Pancreas (tissue), 10 donors: ENCODE results near the gene SNED1. TPM values are rescaled to one million over a fixed set of nuclear protein-coding genes. Genes with fewer than 3 reads are reported as not detected.

Experiments
- ATAC-seq, 4 donors: fragments of 200-7000 bp; cut with Tn5 transposase; one replicate each; pipeline versions ENCODE4 v1.8.0 to v1.9.1; 2020; ENCODE audit warnings: mild to moderate bottlenecking in 4 of 4, moderate library complexity in 4 of 4
- DNase-seq, 6 donors: peaks; one replicate each; pipeline ENCODE4 v3.0.0-alpha.2; 2020
- FAIRE-seq: peaks from 2 replicates; lab custom pipeline; 2012; peaks lifted over from hg19 to GRCh38; lab: Jason Lieb, UNC
- H3K27ac ChIP-seq, 4 donors: fragments of 200-600 bp; sonication (generic); 1 replicate in 3 of 4; 2 replicates in 1 of 4; pipeline versions ENCODE4 v1.5.0 to v1.8.0; 2020
- H3K27me3 ChIP-seq, 4 donors: fragments of 200-600 bp; one replicate each; pipeline ENCODE4 v1.8.0; 2021
- H3K36me3 ChIP-seq, 3 donors: fragments of 200-600 bp; sonication (generic) in 1 of 3; one replicate each; pipeline versions ENCODE4 v1.5.0 to v1.8.0; 2020 to 2021
- H3K4me1 ChIP-seq, 3 donors: fragments of 200-600 bp; one replicate each; pipeline ENCODE4 v1.8.0; 2021
- H3K4me3 ChIP-seq, 4 donors: fragments of 200-600 bp; sonication (generic) in 2 of 4; one replicate each; pipeline versions ENCODE4 v1.5.0 to v1.8.0; 2020 to 2021
- H3K9me3 ChIP-seq, 4 donors: fragments of 200-600 bp; one replicate each; pipeline ENCODE4 v1.8.0; 2021
- WGBS, 2 donors: extraction: QIAGEN DNeasy Blood & Tissue Kit; methylation state at CpG; one replicate each; pipeline ENCODE4 v1.1.7; 2013; 5-methylcytosine and 5-hydroxymethylcytosine counted together
- intact Hi-C, 3 donors: fragments of 100-400 bp; cut with DNase I; formaldehyde crosslinking; loops; one replicate each; pipeline versions ENCODE4 v1.11.1 to v1.14.2; 2022
- polyA plus RNA-seq, 2 donors: library from polyadenylated mRNA; stranded (reverse); fragments of 200-250 nt; gene quantifications; one replicate each; pipeline ENCODE4 v1.2.3, GENCODE V29; 2013
- total RNA-seq, 6 donors: library from RNA; stranded (reverse); fragmentation: NEBNext Ultra II Directional in 4 of 6; extraction: Animal tissue kit (Norgen Biotek cat#: 25700) in 4 of 6; gene quantifications; one replicate each; pipeline versions ENCODE4 v1.2.1 to v1.2.4, GENCODE V29; 2021 to 2023
- TF ChIP-seq, protein P1 (sequence below), 4 donors: fragments of 200-600 bp; sonication (generic) in 3 of 4; IDR thresholded peaks; one replicate each; pipeline versions ENCODE4 v1.5.0 to v1.8.0; 2021; ENCODE audit warnings: antibody characterized with exemption in 4 of 4
- donor health status: healthy with polysubstance abuse.
- donor health status: DM: no; HTN: no; CAD: no; lungs with moderate emphysema.
- donor health status: DM: no; HTN: no; CAD: no.
- donor health status: control.
- donor health status: control.
- donor health status: Bipolar disorder and iron deficiency.
- donor health status: DM: yes; HTN: yes; CAD: no.
- donor health status: DM: no; HTN: no; CAD: no.
- donor health status: DM: no; HTN: no; CAD: no.
- donor health status: DM: yes; HTN: yes; CAD: no.

The SNED1 gene
- total and polyA plus RNA-seq, 8 donors, result 6.6 to 19.2 (median 10.0) TPM

- peak in 1 of 6 donors; percentile 12 for DNase-seq
- Histone ChIP-seq H3K27ac (no peak overlapping the region), H3K27me3 (no peaks in the 10 kb centered on the region), H3K36me3 (no peaks in the 10 kb centered on the region), H3K9me3 (no peaks in the 10 kb centered on the region), H3K4me1 (no peaks in the 10 kb centered on the region), H3K4me3 (no peak overlapping the region)
- FAIRE-seq, result no peak
- TF ChIP-seq, protein P1, sequence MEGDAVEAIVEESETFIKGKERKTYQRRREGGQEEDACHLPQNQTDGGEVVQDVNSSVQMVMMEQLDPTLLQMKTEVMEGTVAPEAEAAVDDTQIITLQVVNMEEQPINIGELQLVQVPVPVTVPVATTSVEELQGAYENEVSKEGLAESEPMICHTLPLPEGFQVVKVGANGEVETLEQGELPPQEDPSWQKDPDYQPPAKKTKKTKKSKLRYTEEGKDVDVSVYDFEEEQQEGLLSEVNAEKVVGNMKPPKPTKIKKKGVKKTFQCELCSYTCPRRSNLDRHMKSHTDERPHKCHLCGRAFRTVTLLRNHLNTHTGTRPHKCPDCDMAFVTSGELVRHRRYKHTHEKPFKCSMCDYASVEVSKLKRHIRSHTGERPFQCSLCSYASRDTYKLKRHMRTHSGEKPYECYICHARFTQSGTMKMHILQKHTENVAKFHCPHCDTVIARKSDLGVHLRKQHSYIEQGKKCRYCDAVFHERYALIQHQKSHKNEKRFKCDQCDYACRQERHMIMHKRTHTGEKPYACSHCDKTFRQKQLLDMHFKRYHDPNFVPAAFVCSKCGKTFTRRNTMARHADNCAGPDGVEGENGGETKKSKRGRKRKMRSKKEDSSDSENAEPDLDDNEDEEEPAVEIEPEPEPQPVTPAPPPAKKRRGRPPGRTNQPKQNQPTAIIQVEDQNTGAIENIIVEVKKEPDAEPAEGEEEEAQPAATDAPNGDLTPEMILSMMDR (IDR thresholded peaks at IDR 0.05), result no peak
- 90 to 95% methylated on average over 17 of the region's 17 CpGs for WGBS, 2 donors
- ATAC-seq, result no peak
- intact Hi-C loops, result no loop called here
Measured at GRCh38 chr2:241112046-241112445, 113.6 kb downstream of the SNED1 start.

GRCh38 chr2:241112592-241112991 lies 114.2 kb downstream of the SNED1 start:
- no peak for ATAC-seq
- Histone ChIP-seq H3K36me3 (no peaks in the 10 kb centered on the region), H3K27me3 (no peaks in the 10 kb centered on the region), H3K27ac (no peak overlapping the region), H3K4me1 (no peaks in the 10 kb centered on the region), H3K4me3 (no peak overlapping the region), H3K9me3 (no peaks in the 10 kb centered on the region)
- TF ChIP-seq, protein P1 (IDR thresholded peaks at IDR 0.05), result no peak
- no peak for FAIRE-seq
- DNase-seq, result peak in 1 of 6 donors; percentile 17
- WGBS, 2 donors, result 85 to 88% methylated on average over 8 of the region's 8 CpGs
- intact Hi-C loops, result no loop called here

DNA sequence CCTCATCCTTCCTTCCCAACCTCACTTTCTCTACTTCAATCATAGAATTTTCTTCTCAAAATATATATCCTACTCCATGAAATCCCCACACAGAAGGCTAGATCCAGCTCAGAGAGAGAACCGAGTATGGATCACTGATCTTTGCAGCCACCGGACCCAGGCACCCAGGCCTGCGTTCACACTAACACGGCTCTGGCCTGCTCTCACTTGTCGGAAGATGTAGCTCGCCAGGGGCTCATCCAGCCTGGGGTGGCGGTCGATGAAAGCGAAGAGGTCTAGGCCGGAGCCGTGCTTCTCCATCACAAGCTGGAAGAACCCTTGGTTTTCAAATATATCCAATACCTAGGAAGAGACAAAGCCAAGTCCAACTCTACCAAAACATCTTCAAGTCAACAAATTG lies 116.4 kb downstream of the SNED1 start:
- no peaks in the 10 kb centered on the region for H3K27me3 ChIP-seq
- no peaks in the 10 kb centered on the region for H3K36me3 ChIP-seq
- intact Hi-C loops, result no loop called here
- ATAC-seq, result no peak
- no peak overlapping the region for H3K27ac ChIP-seq
- H3K4me1 ChIP-seq, result no peaks in the 10 kb centered on the region
- H3K9me3 ChIP-seq, result no peaks in the 10 kb centered on the region
- WGBS, 2 donors, result 89 to 96% methylated on average over 11 of the region's 11 CpGs
- no peak for FAIRE-seq
- DNase-seq, result peak in 1 of 6 donors; percentile 35
- TF ChIP-seq, protein P1 (IDR thresholded peaks at IDR 0.05), result no peak
- no peak overlapping the region for H3K4me3 ChIP-seq

GRCh38 chr2:241115361-241115760 lies 116.9 kb downstream of the SNED1 start:
- FAIRE-seq (no peak), ATAC-seq (no peak), DNase-seq (peak in 1 of 6 donors; percentile 15)
- Histone ChIP-seq H3K9me3 (no peaks in the 10 kb centered on the region), H3K27me3 (no peaks in the 10 kb centered on the region), H3K4me1 (no peaks in the 10 kb centered on the region), H3K36me3 (no peaks in the 10 kb centered on the region), H3K27ac (no peak overlapping the region), H3K4me3 (no peak overlapping the region)
- TF ChIP-seq, protein P1 (IDR thresholded peaks at IDR 0.05), result no peak
- intact Hi-C loops, result no loop called here
- WGBS, 2 donors, result 83 to 95% methylated on average over 8 of the region's 8 CpGs

GRCh38 chr2:241116606-241117560 lies 118.5 kb downstream of the SNED1 start:
- H3K36me3 ChIP-seq, result no peaks in the 10 kb centered on the region
- H3K4me1 ChIP-seq, result no peaks in the 10 kb centered on the region
- no peak for FAIRE-seq
- intact Hi-C loops, result no loop called here
- no peak overlapping the region for H3K4me3 ChIP-seq
- WGBS, 2 donors, result 90 to 96% methylated on average over 32 of the region's 32 CpGs
- TF ChIP-seq, protein P1 (IDR thresholded peaks at IDR 0.05), result no peak
- no peak overlapping the region for H3K27ac ChIP-seq
- H3K9me3 ChIP-seq, result no peaks in the 10 kb centered on the region
- DNase-seq, result peak in 1 of 6 donors; percentile 33
- ATAC-seq, result no peak
- H3K27me3 ChIP-seq, result no peaks in the 10 kb centered on the region
